Right forelimb (tissue), 1 donor: Measurements from ENCODE around the gene KLC1.
"Not testable (repeated sequence)": the region's sequence is repeated elsewhere in the genome, so short reads cannot be mapped to it uniquely, and the experiment has no call there.

Experiments used
- DNase-seq: peaks from one replicate; pipeline ENCODE4 v3.0.0-alpha.2; 2018

KLC1 gene

DNA sequence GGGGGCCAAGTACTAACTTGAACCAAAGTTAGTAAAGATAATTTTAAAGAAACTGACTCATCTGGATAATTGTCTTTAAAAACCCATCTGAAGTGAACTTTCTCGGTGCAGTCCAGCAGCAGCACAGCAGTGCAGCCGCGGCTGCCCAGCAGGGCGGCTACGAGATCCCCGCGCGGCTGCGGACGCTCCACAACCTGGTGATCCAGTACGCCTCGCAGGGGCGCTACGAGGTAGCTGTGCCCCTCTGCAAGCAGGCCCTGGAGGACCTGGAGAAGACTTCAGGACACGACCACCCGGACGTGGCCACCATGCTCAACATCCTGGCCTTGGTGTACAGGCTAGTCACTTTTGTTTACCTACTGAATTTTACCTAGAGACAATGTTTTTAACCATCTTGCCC, 33.6 kb downstream of the KLC1 start:
- no peak for DNase-seq

DNA sequence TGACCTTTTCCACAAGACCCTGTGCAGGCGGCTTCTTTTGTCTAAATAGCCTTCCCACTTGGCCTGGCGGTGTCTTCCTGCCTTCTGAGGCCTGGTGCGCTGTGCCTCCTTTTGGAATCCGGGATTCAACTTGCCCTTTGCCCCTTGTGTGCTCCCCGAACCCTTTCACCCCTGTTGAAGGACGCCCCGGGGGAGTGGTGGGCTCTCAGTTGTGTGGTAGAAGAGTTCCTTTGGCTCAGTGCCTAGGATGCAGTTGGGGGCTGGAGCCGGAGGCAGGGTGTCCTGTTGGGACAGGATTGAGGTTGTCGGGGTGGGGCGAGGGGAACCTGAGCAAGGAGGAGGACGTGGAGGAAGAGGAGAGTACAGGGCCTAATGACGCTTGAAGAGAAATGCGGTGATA, 34.5 kb downstream of the KLC1 start:
- no peak for DNase-seq

DNA sequence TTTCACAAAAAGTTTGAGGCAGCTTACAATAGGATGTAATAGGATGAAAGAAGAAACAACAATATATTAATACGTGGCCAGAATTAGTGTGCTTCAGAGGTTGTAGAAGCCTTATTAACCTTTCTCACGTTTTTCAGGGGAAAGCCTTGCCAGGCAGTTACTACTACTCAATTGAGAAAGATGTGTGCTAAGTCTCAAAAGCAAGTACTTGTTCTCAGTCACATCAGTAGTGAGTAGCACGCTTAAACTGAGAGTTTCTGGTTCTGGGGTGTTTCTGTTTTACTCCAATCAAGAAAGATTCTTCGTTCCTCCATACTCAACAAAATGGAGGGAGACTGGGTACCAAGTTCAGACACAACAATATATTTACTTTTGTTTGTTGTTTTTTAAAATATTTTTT, 38.7 kb downstream of the KLC1 start:
- no peak for DNase-seq

DNA sequence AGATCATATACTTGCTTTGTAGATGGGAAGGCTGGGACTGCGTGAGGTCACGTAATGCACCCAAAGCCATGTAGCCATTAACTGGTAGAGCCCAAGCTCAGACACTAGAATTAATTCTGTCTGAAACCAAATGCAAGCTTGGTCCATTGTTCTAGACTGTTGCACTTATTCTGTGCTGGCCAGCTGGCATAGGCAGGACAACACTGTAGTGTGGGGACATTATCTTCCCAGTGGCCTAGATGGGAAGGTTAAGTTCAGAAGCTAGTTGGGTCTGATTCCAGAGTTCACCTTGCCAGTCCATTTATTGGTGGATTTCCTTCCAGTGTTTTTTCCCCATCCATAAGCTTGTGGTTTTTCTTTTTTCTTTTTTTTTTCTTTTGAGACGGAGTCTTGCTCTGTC, 39.1 kb downstream of the KLC1 start:
- DNase-seq, result no peak

DNA sequence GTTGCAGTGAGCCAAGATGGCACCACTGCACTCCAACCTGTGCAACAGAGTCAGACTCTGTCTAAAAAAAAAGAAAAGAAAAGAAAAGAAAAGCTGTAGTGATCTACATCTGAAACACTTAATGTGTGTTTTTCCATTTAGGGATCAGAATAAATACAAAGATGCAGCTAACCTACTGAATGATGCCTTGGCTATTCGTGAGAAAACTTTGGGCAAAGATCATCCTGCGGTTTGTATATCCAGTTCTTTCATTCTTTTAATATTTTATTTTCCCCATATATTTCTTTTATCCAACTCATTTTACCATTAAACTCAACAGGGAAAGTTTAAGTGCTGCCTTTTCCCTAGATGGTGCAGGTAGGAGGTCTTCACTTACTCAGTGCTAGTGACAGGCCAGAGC, 40.4 kb downstream of the KLC1 start:
- DNase-seq, result no peak

DNA sequence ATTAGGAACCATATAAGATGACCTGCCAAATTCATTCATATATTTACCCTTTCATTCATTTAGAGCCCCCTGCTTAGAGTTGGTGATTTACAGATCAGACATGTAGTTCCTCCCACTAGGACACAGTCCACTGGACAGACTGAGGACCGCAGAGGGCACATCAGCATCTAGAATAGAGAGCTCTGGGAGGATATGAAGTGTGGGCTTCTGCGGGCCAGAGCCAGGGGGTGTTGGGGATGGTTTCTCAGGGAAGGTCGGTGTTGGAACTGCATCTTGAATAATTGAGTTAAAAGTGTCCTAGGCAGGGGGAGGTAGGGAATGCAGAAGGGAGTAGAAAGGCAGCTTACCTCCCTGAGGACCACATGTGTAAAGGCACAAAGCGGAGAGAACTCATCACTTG, 42.9 kb downstream of the KLC1 start:
- DNase-seq, result no peak

DNA sequence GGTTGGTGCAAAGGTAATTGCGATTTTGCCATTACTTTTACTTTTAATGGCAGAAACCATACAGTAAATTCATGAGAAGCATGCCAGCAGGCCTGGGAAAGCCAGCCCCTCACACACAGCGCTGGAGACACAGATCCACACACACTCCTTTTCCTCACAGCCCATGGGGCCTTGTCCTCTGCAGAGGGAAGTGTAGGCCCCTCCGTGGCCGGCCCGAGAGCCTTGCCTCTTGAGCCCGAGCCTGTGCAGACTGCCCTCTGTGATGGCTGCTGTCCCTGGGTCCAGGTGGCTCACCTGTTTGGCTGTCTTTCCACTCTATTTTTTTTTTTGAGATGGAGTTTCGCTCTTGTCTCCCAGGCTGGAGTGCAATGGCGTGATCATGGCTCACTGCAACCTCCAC, 46.9 kb downstream of the KLC1 start:
- DNase-seq, result no peak

DNA sequence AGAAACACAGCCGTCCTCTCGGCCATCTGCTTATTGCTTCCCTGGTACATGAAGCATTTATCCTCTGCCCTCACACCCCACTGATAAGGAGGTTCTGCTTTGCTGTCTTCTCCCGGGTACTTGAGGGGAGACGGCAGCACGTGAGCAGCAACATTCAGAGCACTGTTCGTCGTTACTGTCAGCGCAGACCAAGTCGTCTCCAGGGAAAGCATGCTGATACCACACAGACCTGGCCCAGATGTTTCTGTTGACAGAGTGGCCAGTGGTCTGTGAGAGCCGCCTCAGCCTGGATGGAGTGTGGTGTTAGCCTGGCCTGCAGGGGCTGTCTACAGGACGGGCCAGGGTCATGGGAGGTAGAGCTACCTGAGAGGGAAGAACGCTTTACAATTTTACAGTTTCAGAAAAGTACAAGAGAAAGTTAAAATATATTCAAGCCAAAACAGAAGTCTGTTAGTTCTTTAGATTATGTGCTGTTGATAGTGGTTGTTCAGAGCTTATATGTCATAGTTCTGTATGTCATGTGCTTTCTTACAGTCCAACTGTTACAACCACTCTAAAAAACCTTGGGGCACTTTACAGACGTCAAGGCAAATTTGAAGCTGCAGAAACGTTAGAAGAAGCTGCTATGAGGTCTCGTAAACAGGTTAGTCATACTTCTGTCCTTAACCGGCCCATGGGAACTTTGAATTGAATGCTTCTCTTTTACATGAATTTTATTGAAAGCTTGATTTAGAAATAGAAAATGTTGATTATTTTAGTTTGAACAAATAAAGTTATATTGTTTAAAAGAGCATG, 48.1 kb downstream of the KLC1 start:
- no peak for DNase-seq

DNA sequence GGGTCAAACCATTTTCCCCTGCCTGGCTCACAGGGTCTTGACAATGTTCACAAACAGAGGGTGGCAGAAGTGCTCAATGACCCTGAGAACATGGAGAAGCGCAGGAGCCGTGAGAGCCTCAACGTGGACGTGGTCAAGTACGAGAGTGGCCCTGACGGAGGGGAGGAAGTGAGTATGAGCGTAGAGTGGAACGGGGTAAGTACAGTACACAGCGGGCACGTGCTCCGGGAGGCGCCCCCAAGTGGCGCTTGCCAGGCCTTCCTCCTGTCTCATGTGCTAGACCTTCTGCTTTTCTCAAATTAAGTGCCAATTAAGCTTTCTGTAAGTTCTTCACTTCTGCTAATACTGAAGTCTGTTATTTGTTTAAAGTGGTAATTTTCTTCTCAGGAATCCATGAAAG, 50.3 kb downstream of the KLC1 start:
- no peak for DNase-seq

DNA sequence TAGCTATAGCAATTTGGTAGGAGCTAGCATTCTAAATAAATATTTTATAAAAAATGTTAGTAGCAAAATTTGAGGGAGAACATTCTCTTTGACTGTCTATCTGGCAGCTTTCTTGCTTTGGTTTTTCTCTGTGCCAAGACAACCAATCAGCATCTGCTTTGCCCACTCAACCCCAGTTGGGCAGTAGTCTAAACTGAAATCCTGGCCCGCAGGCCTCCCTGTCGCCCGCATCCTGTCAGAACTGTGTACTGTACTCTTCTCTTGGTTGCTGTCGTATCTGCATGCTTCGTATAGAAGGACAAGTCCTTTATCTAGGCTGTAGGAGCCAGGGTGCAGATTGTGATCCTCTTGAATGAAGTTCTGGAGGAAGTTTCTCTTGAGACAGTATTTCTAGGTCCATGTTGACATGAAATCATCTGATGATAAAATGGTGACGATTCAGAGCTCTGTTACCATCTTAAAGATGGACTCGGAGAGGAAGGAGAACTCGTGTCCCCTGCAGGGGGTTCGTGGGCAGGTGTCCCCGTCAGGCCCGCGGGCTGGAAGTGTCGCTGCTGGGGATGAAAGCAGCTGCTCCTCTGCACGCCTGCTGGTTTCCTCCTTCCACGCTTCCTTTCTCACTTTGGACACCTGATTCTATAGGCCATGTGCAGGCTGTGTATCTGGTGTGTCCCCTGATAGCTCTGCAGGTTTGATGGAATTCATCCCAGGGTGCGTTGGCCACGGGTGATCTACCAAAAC, 51.6 kb downstream of the KLC1 start:
- DNase-seq, result no peak

DNA sequence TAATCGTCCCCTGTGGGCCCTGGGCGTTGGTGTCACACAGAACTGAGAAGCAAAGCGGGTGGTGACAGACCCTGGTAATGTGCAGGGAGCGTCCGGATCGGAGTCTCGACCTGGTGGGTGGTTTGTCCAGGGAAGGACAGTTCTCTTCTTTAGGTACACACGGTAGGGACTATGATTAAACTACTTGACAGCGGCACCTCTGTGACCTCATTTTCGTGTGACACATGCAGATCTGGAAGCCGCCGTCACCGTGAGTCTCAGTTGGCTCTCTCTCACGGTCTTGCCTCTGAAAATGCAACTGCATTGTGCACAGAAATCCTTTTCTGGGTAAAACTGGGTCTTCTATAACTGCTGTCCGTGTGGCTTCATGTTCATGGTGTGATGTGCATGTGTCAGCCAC, 54.1 kb downstream of the KLC1 start:
- DNase-seq, result no peak

DNA sequence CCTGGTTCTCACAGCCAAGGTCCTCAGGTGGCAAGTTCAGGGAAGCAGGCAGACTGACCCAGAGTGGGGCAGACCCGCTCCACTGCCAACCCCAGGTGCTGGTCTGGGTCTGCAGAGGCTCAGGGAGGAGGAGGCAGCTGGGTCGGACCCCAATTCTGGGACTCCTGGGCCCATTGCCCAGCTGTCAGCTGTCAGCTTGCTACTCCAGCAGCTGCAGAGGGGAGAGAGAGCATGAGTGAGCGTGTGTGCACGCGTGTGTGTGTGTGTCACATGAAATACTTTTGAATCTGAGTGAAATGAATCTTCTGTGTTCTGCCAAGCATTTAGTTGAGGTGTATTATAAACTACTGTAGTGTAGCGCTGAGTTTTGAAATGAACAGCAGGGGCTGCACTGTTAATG, 55.5 kb downstream of the KLC1 start:
- DNase-seq, result peak; percentile 73

DNA sequence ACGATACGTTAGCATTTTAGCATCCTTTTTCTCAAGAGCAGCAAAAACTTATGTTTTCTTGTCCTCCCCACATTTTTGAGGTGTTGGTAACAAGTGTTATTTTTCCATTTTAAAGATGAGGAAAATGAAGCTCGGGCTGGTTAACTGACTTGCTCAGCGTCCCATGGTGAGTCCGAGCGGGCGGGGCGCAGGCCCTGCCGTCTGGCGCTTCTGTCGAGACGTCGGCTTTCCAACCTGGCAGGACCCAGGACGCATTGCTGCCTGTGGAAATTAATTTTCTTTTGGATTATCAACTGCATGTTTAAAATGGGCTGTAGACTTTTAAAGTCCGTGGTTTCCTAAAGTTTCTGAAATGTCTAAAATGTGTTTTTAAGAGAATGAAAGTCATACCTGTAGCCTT, 55.9 kb downstream of the KLC1 start:
- DNase-seq, result no peak

DNA sequence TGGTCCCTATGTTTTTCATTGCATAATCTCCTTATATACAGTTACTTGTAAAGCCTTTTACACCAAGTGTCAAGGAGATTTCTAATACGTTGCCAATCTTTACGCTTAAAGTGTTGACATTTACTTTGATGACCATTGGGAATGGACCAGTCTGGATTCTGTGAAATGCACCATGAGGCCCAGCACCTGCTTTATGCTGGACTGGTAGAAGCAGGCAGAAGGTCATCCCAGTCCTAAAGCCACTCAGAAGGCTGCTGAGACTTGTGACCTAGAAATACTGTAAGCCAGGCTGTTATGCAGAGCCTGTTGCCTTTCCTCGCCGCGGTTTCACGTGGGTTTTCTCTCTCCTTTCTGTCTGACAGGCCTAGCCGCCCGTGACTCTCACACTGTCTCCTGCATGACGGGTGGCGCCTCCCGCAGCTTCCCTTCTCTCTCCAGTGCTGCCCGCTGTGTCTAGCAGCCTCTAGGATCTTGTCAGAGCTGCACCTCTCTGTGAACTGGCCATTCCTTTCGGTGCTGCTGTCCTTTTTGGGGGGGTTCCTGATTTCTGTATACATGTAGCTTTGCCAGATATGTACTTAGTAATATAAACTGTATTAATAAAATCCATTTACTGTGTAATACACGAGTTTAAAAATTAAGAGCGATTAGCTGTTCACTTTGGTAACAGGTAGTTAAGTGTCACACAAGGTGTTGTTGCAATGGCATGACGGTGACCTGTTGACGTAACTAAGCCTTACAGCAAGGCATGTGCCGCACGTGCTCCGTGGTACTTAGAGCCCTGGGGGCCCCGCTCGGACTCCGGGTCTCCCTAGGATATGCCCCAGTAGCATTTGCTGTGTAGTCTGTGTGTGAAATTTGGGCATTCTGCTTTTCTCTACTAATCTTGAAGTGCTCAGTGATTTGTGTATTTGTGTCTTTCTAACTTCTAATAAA, 56.5 kb downstream of the KLC1 start:
- DNase-seq, result no peak

DNA sequence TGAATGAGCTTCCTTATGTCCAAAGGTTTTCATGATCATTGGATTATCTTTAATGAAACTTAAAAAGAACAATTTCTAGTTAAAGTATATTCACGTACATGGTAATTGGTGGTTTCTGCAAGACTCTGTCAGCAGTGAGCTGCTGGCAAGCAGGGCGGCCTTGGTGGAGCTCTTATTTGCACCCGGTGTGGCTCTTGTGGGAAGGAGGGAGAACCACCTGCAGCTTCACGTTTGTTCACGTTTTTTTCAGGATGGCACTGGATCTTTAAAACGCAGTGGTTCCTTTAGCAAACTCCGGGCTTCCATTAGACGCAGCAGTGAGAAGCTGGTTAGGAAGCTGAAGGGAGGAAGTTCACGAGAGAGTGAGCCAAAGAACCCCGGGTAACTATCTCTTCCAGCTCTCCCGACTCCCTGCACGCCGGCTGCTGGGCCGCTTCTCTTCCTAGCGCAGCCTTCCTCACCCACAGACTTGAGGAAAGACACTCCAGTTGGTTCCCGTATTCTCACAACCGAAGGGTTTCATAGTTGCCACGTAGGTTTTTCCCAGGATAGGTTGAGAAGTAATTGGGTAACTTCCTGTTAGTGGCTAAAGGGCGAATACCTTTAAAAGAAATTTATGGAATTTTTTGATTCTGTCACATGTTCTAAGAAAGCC, 57.9 kb downstream of the KLC1 start:
- DNase-seq, result no peak

DNA sequence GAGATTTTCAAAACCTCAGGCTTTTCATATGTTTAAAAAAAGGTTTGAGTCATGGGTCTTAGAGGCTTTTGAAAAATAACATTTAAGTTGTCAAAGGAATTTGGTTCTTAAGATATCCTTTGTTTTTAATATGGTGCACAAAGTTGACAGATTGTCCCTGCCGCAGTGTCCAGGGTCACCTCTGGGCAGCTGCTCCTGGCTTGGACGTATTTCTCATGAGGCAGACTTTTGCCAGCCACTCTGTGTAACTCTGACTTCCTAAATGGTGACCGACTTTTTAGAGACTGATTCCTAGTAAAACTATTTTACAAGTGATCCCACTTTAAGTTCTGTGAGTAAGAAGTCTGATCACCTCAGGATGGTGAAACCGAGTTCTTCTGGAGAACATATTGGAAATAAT, 58.7 kb downstream of the KLC1 start:
- DNase-seq, result no peak

DNA sequence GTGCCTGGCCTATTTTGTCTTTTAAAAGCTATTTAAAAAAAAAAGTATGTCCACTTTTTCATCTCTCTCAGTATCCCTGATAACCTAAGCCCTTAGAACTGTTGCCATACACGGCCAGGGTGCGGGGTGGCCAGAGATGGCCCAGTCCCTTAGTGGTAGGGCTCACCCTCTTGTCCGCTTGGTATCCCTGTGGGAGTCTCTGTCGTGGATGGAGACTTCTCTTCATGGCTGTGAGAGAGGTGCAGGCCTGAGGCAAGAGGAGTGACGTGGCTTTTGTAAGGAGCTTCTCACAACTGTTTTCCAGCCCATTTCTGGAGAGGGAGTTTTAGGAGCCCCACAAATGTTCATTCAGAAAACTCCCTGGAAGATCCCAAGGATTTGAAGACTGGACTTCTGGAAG, 59.4 kb downstream of the KLC1 start:
- DNase-seq, result no peak

DNA sequence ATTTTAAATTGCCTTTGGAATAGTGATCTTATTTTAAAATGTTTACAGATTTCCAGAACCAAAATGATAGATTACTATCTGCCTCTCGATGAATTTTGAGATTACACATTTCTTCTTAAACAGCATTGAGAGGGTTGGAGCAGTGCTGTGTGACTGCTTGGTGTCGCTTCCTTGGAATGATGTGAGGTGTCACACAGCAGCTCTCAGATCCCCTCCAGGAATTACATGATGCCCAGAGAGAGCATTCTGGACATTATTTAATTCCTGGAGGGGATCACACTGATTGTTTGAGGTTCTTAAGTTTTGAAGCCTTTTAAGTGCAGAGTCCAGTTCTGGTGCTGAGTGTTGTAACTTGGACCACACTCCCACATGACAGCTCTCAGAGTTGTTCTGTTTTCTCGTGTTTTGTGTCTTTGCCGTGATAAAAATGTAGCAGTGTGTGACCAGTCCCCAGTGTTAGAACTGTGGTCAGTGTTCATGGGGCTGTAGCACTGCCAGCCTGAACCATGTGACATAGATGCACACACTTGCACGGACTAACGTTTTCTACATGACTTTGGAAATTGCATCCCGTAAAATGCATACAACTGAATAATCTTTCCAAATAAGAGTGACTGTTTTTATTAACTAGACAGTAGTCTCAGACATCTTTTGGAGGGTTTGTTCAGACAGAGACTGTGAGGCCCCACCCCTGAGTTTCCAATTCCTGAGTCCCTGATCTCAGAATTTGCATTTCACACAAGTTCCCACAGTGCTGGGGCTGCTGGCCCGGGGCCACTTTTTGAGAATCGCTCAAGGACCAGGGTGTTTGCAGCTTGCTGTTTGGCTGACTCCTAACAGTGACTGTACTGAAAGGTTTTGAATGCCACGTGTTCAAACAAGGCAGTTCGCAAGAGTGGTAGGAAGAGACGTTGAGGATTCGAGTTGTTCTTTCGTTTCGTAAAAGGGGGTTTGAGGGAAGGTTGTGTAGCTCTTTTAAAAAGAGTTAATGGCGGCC, 60.2 kb downstream of the KLC1 start:
- no peak for DNase-seq

DNA sequence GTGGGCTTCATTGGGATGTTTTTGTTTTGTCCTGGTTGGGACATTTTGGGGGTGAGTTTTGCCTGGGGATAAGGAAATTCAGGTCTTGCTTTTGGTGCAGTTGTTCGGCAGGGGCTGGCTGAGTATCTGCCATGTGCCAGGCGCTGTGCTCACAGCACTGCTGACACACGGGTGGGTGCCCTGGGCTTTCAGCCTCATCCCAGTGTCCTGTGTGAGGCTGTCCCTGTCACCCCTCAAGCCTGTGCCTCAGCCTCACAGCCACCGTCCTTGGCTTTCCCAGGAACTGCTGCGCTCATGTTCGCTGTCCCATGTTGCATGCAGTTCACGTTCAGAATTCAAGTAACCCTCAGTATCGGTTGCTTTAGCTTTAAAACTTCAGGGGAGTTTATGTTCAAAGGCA, 61.3 kb downstream of the KLC1 start:
- DNase-seq, result no peak

DNA sequence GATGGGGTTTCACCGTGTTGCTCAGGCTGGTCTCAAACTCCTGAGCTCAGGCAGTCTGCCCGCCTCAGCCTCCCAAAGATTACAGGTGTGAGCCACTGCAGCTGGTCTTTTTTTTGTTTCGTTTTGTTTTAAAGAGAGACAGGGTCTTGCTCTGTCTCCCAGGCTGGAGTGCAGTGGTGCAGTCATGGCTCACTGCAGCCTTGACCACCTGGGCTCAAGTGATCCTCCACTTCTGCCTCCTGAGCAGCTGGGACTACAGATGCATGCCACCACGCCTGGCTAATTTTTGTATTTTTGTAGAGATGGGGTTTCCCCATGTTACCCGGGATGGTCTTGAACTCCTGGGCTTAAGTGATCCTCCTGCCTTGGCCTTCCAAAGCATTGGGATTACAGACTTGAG, 62.6 kb downstream of the KLC1 start:
- not testable (repeated sequence) for DNase-seq

DNA sequence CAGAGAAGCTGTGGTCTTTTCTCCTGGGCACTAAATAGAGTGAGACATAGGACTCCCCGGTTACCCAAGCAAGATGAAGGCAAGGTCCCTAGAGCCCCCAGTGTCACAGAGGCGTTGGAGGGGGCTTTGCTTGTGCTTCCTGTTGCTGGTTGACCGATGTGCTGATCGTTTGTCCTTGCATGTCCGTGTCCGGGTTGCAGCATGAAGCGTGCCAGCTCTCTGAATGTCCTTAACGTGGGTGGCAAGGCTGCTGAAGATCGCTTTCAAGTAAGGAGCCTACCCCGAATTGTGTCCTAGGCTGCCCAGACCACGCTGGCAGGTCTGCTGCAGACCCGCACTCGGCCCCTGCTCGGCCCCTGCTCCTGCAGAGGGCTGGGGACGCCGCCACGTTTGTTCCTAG, 63.1 kb downstream of the KLC1 start:
- DNase-seq, result peak; percentile 43

DNA sequence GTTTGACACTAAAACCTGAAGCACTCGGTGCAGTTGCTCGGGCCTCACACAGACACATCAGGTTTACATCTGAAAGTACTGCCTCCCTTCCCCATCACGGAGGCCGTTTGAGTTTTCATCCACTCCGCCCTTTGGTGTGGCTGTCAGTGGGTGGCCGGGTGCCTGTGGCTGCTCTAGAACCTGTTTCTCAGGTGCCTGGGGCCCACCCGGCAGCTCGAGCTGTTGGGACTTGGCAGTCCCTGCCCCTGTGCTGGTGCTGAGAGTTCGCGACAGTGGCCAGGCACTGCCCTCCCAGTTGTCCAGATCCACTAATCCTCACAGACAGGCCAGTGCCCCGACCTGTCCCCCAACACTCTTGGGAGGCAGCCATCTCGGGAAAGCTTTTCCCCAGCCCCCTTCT, 63.9 kb downstream of the KLC1 start:
- no peak for DNase-seq
